Measurements from ENCODE around the gene MAPKBP1.

The MAPKBP1 gene

DNA sequence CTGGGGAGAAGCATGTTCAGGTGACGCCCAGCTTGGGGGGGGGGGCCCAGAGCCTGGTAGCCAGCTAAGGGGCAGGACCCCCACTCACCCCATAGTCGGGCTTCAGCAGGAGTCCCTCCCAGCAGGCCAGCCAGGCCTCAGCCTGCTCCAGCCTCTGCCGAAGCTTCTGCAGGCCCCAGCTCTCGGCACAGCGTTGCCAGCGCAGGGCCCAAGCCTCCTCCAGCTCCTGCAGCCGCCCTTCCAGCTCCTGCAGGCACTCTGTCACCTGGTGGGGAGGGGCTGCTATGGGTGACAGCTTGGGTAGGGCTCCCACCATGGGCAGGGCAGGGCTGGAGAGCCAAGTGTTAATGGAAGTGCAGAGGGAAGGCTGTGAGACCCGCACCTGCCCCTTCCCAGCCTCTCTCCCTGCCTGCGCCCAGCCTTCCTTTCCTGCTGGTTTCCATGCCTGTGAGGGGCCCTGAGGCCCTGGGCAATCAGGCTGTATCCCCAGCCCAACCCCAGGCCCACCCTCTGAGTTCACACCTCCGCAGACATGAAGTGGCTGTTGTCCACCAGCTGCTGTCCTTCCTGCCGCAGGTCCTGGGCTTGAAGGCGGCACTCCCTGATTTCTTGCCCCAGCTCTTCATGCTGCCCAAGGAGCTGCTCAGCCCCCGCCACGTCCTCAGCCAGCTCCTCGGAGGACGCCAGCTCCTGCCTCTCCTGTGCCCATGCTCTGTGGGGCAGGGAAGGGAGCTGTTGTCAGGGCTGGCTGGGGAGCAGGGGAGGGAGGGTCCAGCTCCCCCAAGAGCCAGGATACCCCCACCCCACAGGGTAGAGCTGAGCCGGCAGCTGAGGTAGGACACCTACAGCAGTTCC is 78.7 kb downstream of the MAPKBP1 start:
- DNase-seq, result no peak

DNA sequence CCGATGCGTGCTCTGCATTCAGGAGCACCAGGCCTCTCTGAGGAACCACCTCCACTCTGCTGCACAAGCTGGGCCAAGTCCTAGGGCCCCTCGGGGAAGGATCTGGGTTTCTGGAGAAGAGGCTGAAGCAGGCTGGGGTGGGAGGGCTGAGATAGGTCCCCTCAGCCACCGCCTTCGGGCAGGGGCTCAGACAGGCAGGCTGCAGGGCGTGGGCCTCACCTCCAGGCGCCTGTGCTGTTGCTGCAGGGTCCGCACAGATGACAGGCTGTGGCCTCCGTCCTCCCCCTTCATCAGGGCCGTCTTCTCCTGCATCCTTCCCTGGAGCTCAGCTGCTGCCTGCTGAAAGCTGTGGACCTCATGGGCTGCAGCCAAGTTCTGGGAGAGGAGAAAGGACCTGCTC is 79.5 kb downstream of the MAPKBP1 start:
- no peak for DNase-seq

DNA sequence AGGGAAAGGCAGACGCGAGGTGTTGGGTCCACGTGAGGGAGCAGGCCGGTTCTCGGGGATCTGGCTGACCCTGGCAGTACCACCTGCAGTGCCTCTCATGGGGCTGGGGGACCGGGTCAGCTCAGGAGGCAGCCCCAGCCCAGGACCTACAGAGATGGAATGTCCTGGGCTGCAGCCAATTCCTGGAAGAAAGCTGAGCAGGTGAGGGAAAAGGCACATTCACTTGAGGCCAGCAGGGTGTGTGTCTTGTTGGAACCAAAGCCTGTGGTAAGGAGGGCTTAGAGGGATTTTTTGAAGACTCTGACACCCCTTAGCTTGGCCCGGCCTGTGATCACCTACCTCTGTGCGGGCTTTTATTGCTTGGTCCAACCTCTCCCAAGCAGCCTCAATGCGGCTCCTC is 80.2 kb downstream of the MAPKBP1 start:
- DNase-seq, result no peak

DNA sequence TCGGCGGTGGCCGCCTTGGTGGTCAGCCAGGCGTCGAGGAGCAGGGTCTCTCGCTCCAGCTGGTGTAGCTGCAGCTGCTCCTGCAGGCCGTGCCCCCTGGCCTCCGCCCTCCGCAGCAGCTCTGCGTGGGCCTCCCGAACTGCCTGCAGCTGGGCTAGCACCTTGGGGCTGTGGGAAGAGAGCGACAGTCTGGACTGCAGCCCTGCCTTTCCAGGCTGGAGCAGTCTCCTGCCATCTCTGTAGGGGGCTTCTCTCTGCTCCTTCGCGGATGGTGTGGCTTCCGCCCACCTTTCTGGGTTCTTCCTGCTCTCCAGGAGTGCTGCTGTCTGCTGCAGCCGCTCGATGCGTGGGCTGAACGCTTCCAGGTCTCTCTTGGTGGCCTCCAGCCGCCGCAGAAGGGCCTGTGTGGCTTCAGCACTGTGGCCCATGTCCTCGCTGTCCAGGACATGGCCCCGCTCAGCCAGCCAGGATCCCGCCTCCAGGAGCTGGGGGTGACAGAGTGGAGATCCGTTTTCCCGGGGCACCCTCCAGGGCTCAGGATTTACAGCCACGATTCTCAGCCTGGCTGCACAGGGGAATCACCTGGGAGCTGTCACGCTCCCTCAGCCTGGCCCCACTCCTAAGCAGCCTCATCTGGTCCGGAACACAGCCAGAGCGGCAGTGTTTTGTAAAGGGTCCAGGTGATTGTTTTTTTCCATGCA is 81.1 kb downstream of the MAPKBP1 start:
- DNase-seq, result no peak

DNA sequence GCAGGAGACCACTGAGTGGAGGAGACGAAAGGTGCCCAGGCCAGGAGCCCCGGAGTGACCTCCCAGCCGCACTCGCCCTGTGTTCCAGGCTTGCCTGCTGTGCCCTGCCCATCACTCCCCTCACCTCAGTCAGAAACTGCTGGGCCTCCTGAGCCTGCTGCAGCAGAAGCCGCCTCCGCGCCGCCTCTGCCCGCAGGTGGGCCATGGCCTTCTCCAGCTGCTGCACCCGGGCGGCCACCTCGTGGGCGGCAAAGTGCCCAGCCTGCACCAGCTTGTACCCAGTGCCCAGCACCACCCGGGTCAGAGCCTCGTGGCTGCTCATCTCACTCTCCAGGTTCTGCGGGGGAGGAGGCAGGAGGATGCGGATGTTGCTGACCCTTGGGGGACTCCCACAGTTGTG is 82.0 kb downstream of the MAPKBP1 start:
- DNase-seq, result no peak

DNA sequence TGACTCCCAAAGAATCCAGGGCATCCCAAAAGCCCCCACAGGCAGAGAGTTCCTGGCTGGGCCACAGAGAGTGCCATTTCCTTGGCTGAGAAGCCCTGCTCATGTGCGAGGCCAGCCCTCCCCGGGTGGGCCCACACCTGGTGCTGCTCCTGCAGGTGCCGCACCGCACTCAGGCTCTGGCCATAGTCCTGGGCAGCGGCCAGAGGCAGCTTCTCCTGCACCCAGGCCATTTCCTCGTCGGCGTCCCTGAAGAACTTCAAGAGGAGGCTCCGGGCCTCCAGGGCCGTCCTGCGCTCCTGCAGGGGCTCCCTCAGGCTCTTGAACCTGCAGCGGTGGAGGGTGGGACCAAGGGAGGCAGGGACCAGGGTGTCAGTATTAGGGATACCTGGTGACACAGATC is 82.4 kb downstream of the MAPKBP1 start:
- no peak for DNase-seq

DNA sequence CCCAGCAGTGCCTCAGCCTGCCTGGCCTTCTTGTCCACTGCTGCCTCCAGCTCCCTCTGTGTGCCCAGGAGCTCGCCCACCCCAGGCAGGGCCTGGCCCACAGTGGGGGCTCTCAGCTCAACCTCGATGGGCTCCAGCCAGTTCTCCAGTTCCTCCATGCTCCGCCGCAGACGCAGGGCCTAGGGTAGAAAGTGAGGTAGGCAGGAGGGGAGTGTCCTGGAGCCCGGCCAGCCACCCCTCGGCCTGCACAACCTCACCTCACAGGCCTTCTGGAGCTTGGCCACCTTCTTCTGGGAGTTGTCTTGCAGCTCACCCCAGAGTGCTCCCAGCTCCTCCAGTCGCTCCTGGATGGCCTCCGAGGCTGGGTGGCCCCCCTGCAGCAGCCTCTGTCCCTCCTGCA is 83.0 kb downstream of the MAPKBP1 start:
- no peak for DNase-seq

DNA sequence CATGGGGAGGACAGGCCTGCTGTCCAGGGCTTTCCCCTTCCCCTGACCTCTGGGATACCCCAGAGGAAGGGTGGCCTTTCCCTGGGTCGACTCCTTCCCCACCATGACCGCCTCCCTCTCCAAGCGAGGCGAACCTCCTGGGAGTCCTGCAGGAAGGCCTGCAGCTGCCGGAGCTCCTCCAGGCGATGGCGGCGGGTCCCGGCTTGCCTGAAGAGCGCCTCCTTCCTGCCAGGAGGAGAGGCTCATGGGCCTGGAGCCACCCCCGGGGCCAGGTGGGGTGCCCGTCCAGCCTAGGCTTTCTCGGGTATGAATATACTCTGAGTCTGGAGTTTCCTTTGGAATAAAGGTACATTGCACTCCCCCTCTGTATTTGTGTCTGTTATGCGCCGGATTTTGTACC is 84.5 kb downstream of the MAPKBP1 start:
- DNase-seq, result no peak

DNA sequence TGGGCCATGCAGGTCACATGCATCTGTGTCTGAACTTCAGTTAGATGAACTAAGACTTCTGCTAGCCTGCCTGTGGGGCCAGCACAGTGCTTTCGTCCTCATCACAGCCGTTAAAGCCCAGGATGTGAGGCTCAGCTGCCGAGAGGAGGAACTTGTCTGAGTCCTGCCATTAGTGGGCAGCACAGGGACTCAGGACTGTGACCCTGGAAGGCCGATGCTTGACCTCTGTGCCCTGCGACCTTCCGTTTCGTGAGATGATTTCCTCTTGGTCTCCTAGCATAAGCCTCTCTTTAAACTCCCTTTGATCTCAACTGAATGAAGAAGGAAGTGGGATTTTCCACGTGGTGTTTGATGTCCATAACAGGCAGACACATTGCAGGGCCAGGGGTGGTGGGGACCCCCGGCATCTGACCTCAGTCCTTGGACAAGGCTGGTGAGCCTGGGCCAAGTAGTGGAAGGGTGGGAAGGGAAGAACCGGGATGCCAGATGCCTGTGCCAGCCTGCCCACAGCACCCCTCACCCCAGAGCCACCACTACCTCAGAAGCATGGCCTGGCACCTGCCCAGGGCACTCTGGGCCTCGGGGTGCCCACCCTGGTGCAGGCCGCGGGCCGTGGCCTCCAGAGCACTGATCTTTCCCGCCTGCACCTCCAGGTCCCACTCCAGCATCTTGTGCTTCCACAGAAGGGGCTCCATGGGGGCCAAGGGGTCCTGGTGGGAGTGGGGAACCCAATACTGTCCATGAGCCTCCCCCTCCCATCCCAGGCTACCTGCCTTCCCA is 86.0 kb downstream of the MAPKBP1 start:
- no peak for DNase-seq

DNA sequence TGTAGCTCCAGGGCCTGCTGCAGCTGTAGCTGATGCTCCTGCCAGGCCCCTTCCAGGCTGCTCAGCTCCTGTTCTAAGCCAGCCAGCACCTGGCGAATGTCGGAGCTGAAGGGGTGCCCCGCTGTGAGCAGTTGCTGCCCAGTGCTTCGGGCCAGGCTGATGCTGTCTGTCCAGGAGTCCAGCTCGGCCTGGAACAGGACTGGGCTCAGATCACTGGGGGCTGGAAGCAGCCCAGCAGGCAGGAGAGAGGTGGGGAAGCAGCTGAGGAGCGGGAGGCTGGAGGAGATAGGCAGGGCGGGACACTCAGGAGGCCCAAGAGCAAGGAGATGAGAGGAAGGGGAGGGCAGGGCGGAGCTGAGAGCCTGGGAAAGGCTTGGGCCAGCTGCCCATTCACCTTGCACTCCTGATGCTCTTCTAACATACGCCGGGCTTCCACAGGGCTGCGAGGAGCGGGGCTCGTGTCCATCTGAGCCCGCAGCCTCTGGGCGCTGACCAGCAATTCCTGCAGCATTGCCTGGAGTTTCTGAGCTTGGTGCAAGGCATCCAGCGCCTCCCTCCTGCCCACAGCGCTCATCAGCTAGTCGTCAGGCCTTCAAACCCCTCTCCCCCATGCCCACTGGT is 87.6 kb downstream of the MAPKBP1 start:
- DNase-seq, result no peak

DNA sequence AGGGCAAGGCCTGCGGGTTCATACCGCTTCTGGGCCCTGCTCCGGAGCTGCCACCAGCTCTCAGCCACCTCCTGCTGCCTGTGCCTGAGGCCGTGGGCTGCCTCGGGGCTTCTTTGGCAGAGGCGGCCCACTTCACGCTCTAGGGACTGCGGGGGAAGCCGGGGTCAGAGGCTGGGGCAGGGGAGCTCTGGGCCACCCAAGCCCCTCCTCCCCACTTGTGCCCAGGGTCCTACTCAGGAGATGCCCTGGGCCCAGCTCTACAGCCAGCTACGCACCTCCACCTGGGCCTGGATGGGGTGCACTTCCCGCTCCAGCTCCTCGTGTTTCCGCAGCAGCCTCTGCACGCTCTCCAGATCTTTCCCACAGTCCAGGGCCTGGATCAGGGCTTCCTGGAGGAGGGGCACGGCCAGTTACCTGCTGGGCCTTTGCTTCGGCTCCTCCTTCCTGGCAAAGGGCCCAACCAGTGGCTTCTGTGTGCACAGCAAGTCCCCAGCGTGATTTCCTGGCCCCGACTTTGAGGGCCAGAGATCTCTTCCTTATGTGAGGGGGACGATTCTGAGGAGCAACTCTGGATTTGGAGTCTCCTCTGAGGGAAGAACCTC is 88.3 kb downstream of the MAPKBP1 start:
- DNase-seq, result no peak

DNA sequence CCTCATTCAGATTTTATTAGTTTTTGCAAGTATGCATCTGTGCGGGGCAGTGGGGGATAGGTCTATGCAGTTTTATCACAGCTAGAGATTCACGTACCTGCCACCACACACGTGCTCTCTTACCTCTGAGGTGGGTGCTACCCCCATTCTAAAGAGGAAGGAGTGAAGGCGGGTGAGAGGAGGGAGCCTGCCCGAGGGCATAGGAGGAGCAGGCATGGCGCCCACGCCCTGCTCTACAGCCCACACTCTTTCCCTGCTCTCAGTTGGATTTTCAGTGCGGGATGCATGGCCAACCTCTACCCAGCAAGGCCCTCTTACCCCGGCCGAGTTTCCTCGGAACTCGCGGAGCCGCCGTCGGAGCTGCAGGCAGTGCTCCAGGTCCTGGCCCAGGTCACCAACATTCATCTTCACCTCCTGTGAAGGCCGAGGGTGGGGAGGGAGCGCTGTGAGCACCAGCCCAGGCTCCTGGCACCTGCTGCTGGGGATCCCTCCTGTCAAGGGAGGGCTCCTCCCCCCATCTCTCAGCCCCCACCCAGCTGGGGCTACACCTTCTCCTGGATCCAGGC is 91.3 kb downstream of the MAPKBP1 start:
- DNase-seq, result no peak

DNA sequence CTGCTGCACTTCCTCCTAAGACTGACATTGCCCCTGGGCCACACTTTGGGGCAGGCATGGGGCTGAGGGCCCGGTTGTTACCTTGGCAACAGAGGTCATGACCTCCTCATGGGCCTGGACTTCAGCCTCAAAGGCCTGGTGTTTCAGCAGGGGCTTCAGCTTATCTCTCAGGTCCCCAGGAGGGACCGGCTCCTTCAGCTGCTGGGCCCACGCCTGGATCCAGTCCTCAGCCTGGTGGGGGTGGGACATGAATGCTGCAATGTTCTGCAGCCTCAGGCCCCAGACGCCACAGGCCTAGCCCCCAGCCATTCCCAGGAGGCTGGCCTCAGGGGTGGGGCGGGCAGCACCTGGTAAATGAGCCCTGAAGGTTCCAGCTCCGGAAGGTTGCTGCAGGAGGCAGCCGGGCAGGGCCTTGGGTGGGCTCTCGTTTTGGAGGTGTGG is 92.0 kb downstream of the MAPKBP1 start:
- DNase-seq, result no peak

DNA sequence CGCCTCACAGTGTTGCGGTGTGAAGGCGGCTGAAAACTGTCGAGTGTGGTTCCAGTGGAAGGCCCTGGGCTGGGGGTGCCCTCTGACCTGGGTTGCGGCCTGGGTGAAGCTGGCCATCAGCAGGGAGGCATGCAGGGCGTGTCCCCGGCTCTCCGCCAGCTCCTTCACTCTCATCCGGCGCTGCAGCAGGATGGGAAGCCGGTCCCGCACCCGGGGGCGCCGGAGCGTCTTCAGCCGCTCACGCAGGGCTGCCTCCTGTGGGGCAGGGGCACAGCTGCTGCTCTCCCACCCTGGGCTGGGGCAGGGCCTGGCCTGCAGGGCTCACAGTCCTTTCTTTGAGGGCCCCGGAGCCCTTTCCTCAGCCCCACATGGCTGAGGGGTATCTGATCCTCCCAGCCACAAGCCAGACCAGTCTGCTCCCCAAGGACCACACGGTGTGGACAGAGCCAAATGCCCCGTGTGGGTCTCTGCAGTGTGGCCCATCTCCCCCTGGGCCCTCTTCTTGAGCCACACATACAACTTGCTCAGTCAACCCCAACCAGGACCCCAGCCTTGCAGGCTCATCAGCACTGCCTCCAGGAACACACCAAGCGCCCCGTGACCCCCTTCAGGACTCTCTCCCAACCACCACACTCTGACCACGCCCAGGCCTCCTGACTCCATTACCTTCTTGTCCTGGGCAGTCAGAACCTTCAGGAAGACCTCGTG is 92.7 kb downstream of the MAPKBP1 start:
- no peak for DNase-seq

DNA sequence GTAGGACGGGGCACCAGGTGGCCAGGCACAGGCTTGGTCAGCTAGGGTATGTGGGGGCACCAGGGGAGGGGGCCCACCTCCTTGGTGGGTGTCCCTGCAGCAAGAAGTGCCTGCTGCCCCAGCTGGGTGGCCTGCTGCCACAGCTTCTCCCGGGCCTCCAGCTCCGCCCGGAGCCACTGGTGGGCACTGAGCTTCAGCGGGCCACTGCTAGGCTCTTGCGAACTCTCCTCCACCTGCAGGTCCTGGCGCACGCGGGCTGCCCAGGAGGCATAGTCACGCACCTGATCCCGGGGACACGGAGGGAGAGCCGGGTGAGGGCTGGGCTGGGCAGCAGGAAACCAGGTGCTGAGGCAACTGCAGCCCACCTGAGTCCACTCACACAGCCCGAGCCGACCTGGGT is 94.0 kb downstream of the MAPKBP1 start:
- no peak for DNase-seq

DNA sequence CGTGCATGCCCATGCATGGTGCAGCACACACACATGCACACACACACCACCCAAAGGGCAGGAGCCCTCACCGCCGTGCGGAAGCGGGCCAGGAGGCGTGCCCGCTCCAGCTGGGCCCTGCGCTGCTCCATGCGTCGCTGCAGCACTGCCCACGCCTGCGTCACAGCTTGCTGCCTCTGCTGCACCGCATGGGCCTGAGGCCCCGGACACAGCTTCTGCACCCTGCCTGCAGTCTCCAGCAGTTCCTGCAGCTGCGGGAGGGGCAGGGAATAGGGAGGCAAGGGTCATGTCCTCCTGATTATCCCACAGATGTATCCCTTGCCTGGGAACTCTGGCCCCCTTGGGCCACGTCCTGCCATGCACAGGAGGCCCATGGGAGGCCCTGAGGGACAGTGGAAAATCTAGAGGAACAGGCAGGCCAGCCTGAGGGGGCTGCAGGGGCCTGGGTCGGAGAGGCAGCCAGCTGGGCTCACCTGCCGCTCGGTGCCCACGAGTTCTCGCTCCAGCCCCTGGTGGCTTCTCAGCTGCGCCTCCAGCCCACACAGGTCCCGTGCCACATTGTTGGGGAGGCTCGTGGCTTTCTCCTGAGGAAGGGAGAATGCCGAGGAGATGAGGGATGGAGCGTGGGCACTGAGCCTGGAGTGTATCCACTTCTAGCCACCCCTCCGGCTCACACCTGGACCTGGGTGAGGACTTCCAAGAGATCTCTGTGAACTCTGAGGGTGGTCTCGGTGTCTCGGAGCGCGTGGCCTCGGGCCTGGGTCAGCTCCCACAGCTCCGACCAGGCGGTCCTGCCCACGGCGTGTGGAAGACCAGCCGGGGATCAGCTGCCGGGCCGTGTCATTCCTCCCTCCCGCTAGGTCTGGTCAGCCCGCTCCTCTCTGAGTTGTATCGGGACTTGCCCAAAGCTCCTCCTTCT is 95.7 kb downstream of the MAPKBP1 start:
- DNase-seq, result no peak

DNA sequence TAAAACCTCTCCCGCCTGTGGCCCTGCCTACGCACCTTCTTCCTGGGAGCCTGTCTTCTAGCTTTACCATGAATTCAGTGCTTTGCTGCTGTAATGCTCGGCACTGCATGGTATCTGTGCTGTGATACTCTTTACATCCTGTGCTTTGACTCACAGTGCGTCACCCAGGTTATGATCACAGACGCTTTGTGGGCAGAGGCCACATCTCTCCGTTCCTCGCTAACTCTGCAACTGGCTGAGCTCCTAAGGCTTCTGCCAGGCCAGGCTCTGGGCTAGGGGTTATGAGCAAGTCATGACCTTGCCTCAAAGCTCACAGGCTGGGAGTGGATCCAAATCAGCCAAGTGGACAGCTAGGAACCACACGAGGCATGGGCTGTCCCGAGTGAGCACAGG is 96.4 kb downstream of the MAPKBP1 start:
- DNase-seq, result no peak

DNA sequence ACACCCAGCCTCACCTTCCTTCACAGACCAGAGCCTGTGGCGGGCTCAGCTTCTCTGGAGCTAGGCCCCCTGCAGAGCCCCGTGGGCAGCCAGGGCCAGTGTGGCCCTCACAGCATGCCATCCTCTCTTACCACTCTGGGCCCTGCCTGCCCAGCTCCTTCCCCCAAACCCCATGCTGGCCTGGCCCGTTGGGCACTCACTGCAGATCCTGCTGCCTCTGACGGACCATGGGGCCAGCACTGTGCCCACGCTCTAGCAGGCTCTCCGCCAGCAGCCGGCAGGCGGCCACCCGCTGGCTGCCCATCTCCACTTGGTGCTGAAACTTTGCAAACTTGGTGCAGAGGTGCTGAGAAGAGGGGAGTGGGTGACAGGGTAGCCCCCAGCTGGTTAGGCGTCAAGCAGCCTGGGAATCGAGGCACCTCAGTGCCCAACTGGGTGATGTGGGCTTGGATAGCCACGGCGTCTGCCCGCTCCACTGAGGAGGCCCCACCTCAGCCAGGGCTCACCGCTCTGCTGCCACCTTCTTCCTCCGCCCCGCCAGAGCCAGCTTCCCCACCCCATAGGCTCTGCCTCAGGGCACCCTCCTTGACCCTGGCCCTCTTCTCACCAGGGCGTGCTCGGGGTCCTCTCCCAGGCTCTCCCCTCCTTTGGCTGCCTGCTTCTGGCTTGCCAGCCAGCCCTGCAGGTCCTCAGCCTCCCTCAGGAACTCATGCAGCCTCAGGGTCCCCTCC is 97.1 kb downstream of the MAPKBP1 start:
- no peak for DNase-seq

DNA sequence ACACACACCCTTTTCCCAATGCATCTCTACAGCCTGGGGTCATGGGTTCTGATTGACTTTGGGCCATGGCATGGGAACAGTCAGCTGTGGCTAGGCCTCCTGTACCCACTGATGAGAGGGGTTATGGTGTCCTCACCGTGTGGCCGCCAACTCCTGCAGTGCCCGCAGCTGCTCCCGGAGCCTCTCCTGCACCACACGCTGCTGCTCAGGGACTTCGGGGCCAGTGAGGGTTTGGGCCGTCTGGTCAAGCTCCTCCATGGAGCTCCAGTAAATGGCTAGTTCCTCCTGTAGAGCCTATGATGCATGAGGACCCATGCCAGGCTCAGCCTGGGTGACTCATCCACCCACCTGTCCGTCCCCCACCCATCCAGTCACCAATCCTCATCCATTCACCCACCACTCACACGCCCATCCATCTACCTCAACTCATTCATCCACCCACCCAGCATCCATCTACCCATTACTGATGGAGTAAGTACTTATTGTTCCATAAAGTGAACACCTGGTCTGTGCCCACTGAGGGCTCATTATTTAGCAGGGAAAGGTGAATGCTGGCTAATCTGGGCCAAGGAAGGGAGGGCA is 98.0 kb downstream of the MAPKBP1 start:
- no peak for DNase-seq

DNA sequence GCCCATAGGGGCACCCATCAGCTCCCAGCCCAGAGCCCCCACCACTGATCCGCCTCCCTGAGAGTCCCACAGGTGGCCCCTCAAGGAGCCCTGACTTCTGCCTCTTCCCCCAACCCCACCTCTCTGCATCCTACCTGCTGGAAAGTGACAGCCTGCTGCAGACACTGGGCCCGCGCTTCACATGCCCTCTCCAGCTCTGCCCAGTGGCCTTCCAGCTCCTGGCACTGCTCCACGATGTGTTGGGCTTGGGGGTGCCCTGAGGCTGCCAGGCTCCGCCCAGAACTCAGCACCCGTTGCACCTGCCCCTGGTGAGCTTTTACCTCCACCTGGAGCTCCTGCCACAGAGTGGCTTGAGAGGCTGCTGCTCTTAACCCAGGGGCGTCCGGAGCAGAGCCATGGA is 99.4 kb downstream of the MAPKBP1 start:
- DNase-seq, result no peak
